ENCODE measurements around the gene CANT1. TPM values are rescaled to one million over a fixed set of nuclear protein-coding genes. Genes with fewer than 3 reads are reported as not detected.

Gene CANT1
- total RNA-seq (2022; extraction: Qiagen RNA extraction; ENCODE audit: low read depth): 74.1 to 86.6 TPM (median 80.7 TPM) in 5 replicates

DNA sequence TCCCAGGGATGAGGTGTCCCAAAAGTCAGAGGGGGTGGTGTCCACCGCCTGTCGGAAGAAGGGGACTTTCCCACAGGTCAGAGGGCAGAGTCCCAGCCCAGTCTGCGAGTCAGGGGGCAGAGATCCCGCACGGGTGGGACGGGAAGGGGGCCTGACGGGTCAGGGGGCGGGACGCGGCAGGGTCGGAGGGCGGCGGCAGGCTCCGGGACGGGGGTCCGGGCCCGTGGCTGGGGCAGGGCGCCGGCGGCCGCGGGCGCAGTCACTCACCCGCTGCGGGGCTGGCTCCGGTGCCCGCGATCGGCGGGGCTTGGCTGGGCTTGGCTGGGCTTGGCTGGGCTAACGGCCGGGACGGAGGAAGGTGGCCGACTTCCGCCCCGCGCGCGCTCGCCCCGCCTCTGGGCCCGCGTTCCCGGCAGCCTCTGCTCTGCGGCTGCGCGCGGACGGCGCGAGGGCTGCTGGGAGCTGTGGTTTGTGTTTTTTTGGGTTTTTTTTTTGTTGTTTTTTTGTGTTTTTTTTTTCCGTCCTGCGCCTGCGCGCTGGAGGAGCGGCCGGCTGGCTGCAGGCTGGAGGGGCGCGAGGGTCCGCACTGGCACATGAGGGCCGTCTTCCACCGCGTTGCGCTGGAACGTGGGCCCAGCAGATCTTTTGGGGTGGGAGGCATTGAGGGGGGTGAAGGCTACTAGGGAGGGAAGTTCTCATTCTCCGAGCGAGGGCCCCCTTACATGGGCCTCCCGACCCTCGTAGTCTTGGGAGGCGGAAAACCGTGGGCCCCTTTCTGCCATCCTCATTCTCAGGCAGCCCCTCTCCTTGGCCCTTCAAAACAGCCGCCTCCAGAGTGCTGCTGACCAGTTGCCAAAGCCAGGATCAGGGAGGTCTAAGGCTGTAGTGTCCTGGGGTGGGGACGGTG is at the start of gene CANT1:
CANT1 (minus strand) TSS at position 368 of the 907 bp plus-strand sequence. CDS start 12,142 bp downstream, outside the sequence.

DNA sequence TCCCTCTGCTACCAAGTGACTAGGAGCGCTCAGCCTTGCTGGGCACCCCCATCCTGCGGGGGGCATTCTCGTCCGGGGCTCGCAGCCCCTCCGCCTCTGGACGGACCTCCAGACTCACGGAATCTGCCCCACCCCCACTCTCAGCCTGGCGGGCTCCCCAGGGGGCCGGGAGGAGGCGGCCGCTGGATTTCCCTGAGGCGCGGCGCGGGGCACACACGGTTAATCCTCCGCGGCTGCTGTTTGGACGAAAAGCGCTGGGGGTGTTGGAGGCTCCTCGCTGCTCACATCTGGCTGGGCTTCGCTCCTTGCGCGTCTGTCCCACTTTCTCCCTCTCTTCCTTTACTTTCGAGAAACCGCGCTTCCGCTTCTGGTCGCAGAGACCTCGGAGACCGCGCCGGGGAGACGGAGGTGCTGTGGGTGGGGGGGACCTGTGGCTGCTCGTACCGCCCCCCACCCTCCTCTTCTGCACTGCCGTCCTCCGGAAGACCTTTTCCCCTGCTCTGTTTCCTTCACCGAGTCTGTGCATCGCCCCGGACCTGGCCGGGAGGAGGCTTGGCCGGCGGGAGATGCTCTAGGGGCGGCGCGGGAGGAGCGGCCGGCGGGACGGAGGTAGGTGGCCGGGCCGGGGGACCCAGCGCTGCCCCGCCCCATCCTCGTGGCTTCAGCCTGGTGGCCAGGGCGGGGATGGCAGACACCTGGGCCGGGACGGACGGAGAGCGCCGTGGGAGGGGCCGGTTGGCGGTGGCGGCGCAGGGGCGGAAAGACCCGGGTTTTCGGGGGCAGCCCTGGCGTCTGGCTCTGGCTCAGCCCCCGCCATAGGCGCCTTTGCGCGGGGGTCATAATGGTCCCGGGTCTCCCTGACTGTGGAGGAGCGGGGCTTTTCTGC is 14.6 kb upstream of the CANT1 start, which contains the start of gene C1QTNF1:
C1QTNF1 (plus strand) TSS at position 284 of the 886 bp plus-strand sequence. CDS start 19,800 bp downstream, outside the sequence.

DNA sequence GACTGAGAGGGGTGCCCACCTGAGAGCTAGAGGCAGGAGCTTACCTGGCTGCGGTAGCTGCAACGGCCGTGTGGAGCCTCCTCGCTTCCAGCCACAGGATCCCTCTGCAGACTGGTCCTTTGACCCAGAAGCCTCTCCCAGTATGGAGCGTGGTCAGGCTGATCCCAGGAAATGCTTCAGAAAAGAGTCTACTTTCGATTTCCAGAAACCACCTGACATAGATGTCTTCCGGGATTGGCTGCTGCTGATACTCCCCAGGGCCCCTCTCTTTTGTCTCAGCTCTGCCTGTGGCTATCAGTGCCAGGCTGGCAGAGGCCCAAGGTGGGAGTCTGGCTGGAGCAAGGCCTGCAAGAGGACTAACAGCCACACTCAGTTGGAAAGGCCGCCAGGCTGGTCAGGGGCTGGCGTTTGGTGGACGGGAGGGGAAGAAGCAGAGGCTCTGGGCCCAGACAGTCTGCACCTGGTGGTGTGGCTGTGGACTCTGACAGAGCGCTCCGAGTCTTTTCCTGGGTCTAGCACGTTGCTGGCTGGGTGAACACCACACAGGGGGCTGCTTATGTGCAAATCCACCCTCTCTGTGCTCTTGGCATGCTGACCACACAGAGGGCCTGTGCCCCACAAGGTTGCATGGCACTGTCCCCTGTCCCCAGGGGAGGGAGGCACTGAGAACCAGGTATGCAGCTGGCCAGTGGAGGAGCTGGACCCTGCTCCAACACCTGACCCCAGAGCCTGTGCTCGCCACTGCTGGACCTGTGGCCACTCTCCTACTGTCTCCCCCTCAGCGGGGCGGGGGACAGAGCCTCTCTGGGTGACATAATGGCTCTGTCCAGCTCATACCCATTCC is 29.6 kb downstream of the CANT1 start, which contains the start of gene LGALS3BP:
LGALS3BP (minus strand) TSS at position 144 of the 844 bp plus-strand sequence. CDS start 2,732 bp downstream, outside the sequence.

Other genes with a start within 250 kb of the CANT1 start
- 60.4 to 76.4 TPM (median 62.9 TPM) in 5 replicates for gene CYTH1, start 227.5 kb downstream of the CANT1 start, total RNA-seq (2022; extraction: Qiagen RNA extraction; ENCODE audit: low read depth)
- gene USP36, start 168.9 kb downstream of the CANT1 start, total RNA-seq (2022; extraction: Qiagen RNA extraction; ENCODE audit: low read depth): 51.4 to 59.0 TPM (median 57.2 TPM) in 5 replicates
- 0.15 to 0.57 TPM (median 0.34 TPM) in 5 replicates for gene CEP295NL, start 106.6 kb downstream of the CANT1 start, total RNA-seq (2022; extraction: Qiagen RNA extraction; ENCODE audit: low read depth)
- 201 to 255 TPM (median 228 TPM) in 5 replicates for gene TIMP2, start 84.4 kb downstream of the CANT1 start, total RNA-seq (2022; extraction: Qiagen RNA extraction; ENCODE audit: low read depth)
- gene LGALS3BP, start 29.8 kb downstream of the CANT1 start, total RNA-seq (2022; extraction: Qiagen RNA extraction; ENCODE audit: low read depth): 71.8 to 91.2 TPM (median 76.6 TPM) in 5 replicates
- 51.8 to 62.2 TPM (median 53.9 TPM) in 5 replicates for gene C1QTNF1, start 14.4 kb upstream of the CANT1 start, total RNA-seq (2022; extraction: Qiagen RNA extraction; ENCODE audit: low read depth)
- gene ENGASE, start 65.1 kb upstream of the CANT1 start, total RNA-seq (2022; extraction: Qiagen RNA extraction; ENCODE audit: low read depth): 12.0 to 19.0 TPM (median 15.6 TPM) in 5 replicates